Esophagus muscularis mucosa (tissue), 4 donors: ENCODE measurements around the gene F11. TPM values are rescaled to one million over a fixed set of nuclear protein-coding genes. Genes with fewer than 3 reads are reported as not detected.

ENCODE experiments used
- DNase-seq: peaks from one replicate; pipeline ENCODE4 v3.0.0-alpha.2; 2017; ENCODE audit errors: extremely low spot score
- H3K27ac ChIP-seq, 4 donors: fragments of 200-600 bp; sonication (generic); replicated peaks in 1 of 4; 1 replicate in 3 of 4; 2 replicates in 1 of 4; pipeline ENCODE4 v1.5.1; 2016 to 2019; ENCODE audit warnings: mild to moderate bottlenecking in 1 of 4
- H3K27me3 ChIP-seq, 4 donors: fragments of 200-600 bp; sonication (generic); one replicate each; pipeline versions ENCODE4 v1.5.1 to v1.6.0; 2016 to 2019
- H3K36me3 ChIP-seq, 4 donors: fragments of 200-600 bp; sonication (generic); one replicate each; pipeline ENCODE4 v1.5.1; 2016 to 2019
- H3K4me1 ChIP-seq, 4 donors: fragments of 200-600 bp; sonication (generic); one replicate each; pipeline ENCODE4 v1.5.1; 2016 to 2019
- H3K4me3 ChIP-seq, 4 donors: fragments of 200-600 bp; sonication (generic); 1 replicate in 2 of 4; 2 replicates in 2 of 4; pipeline ENCODE4 v1.5.1; 2016 to 2019; ENCODE audit warnings: mild to moderate bottlenecking in 4 of 4, moderate library complexity in 1 of 4
- H3K9me3 ChIP-seq, 4 donors: fragments of 200-600 bp; sonication (generic); 1 replicate in 3 of 4; 2 replicates in 1 of 4; pipeline ENCODE4 v1.5.1; 2016 to 2019
- CTCF ChIP-seq, 3 experiments: fragments of 200-600 bp in 2 of 3; fragments of 450-650 bp in 1 of 3; sonication (generic) in 2 of 3; IDR thresholded peaks; one replicate each; pipeline ENCODE4 v1.5.1; 2017 to 2019; ENCODE audit warnings: antibody characterized with exemption in 3 of 3, mild to moderate bottlenecking in 2 of 3, moderate library complexity in 1 of 3
- EP300 ChIP-seq: sonication (generic); formaldehyde crosslinking; IDR thresholded peaks from one replicate; pipeline ENCODE4 v1.6.1; 2017; ENCODE audit warnings: antibody characterized with exemption
- POLR2A ChIP-seq: fragments of 450-650 bp; IDR thresholded peaks from one replicate; pipeline ENCODE4 v1.6.1; 2017; ENCODE audit warnings: antibody characterized with exemption, moderate library complexity, mild to moderate bottlenecking, low read depth
- POLR2AphosphoS5 ChIP-seq, 2 donors: sonication (generic); formaldehyde crosslinking; IDR thresholded peaks; one replicate each; pipeline ENCODE4 v1.6.1; 2017; ENCODE audit warnings: antibody characterized with exemption in 2 of 2
- WGBS: methylation state at CpG from one replicate; pipeline ENCODE4 v1.1.5; 2018; 5-methylcytosine and 5-hydroxymethylcytosine counted together
- intact Hi-C: fragments of 100-400 bp; cut with DNase I; formaldehyde crosslinking; loops from one replicate; pipeline ENCODE4 v1.15.1; 2023
- total RNA-seq, 4 donors: library from RNA; depleted of rRNA; stranded (reverse); fragments of >200 nt; gene quantifications; one replicate each; pipeline versions ENCODE4 v1.1.0 to v1.2.1, GENCODE V29; 2016

F11 gene
- total RNA-seq, 4 donors from 2014 or later: not detected

- no peak overlapping the region for H3K4me3 ChIP-seq
- H3K9me3 ChIP-seq: peaks cover 0 to 6% (median 0%) of the 10 kb centered on the region in 4 donors
- no peak for DNase-seq
- no peak for TF ChIP-seq CTCF (IDR thresholded peaks at IDR 0.05)
- no peak for TF ChIP-seq POLR2AphosphoS5 (IDR thresholded peaks at IDR 0.05)
- no peak for TF ChIP-seq POLR2A
- TF ChIP-seq EP300: no peak
- no peaks in the 10 kb centered on the region for H3K4me1 ChIP-seq
- intact Hi-C loops: no loop called here
- no peak overlapping the region for H3K27ac ChIP-seq
- no peaks in the 10 kb centered on the region for H3K36me3 ChIP-seq
- H3K27me3 ChIP-seq: no peaks in the 10 kb centered on the region
Measured at GRCh38 chr4:186225848-186226247, 40.1 kb upstream of the F11 start.

GRCh38 chr4:186226521-186227189 is 39.3 kb upstream of the F11 start:
- intact Hi-C loops: no loop called here
- Histone ChIP-seq H3K27ac (no peak overlapping the region), H3K27me3 (no peaks in the 10 kb centered on the region), H3K36me3 (no peaks in the 10 kb centered on the region), H3K9me3 (peaks cover 0 to 6% (median 0%) of the 10 kb centered on the region in 4 donors), H3K4me1 (no peaks in the 10 kb centered on the region), H3K4me3 (no peak overlapping the region)
- WGBS: 89% methylated on average over 3 of the region's 3 CpGs
- TF ChIP-seq POLR2A (no peak), POLR2AphosphoS5 (IDR thresholded peaks at IDR 0.05) (no peak), EP300 (no peak), CTCF (IDR thresholded peaks at IDR 0.05) (no peak)
- no peak for DNase-seq

GRCh38 chr4:186227221-186227620 is 38.8 kb upstream of the F11 start, which contains the start of gene KLKB1:
KLKB1 (plus strand) TSS chr4:186227507; CDS start chr4:186228196, 689 bp downstream.
- intact Hi-C loops: no loop called here
- WGBS: 54% methylated on average over 5 of the region's 5 CpGs
- H3K4me1 ChIP-seq: no peaks in the 10 kb centered on the region
- H3K27me3 ChIP-seq: no peaks in the 10 kb centered on the region
- no peaks in the 10 kb centered on the region for H3K36me3 ChIP-seq
- no peak for TF ChIP-seq POLR2A
- H3K27ac ChIP-seq: no peak within 1 kb of the TSS
- peaks cover 0 to 6% (median 0%) of the 10 kb centered on the region in 4 donors for H3K9me3 ChIP-seq
- H3K4me3 ChIP-seq: peak within 1 kb of the TSS in 3 of 4 donors; percentile 13 to 19 (median 13)
- DNase-seq: no peak

GRCh38 chr4:186227744-186228513 is 38.1 kb upstream of the F11 start:
- DNase-seq: no peak
- Histone ChIP-seq H3K36me3 (peaks cover 0 to 5% (median 0%) of the 10 kb centered on the region in 4 donors), H3K9me3 (peaks cover 0 to 6% (median 0%) of the 10 kb centered on the region in 4 donors), H3K27me3 (no peaks in the 10 kb centered on the region), H3K4me3 (peak overlapping the region in 3 of 4 donors; percentile 13 to 19 (median 13)), H3K27ac (no peak overlapping the region), H3K4me1 (no peaks in the 10 kb centered on the region)
- TF ChIP-seq POLR2AphosphoS5 (IDR thresholded peaks at IDR 0.05): no peak
- intact Hi-C loops: no loop called here
- 39% methylated on average over 2 of the region's 2 CpGs for WGBS

- Histone ChIP-seq H3K9me3 (peaks cover 0 to 6% (median 0%) of the 10 kb centered on the region in 4 donors), H3K4me1 (no peaks in the 10 kb centered on the region), H3K27ac (no peak overlapping the region), H3K27me3 (no peaks in the 10 kb centered on the region), H3K4me3 (peak overlapping the region in 3 of 4 donors; percentile 13 to 19 (median 13)), H3K36me3 (peaks cover 0 to 5% (median 0%) of the 10 kb centered on the region in 4 donors)
- DNase-seq: no peak
- WGBS: 63% methylated on average over 2 of the region's 2 CpGs
- peak in 1 of 3 experiments; percentile 3 for TF ChIP-seq CTCF (IDR thresholded peaks at IDR 0.05)
- TF ChIP-seq POLR2A: no peak
- intact Hi-C loops: no loop called here
Measured at GRCh38 chr4:186228514-186228894, 37.5 kb upstream of the F11 start.
